Brain pericyte (primary cell): Measurements from ENCODE around the gene IGF2R.
"Not testable (repeated sequence)": the region's sequence is repeated elsewhere in the genome, so short reads cannot be mapped to it uniquely, and the experiment has no call there.

Experiments used
- DNase-seq: peaks from one replicate; pipeline ENCODE4 v3.0.0-alpha.2; 2012; ENCODE audit warnings: low read depth, low spot score

IGF2R gene

GRCh38 chr6:159996626-159997497, 28.0 kb downstream of the IGF2R start:
- DNase-seq, result no peak

GRCh38 chr6:159997498-159998101, 28.7 kb downstream of the IGF2R start:
- DNase-seq, result no peak

GRCh38 chr6:159998538-159998937, 29.7 kb downstream of the IGF2R start:
- DNase-seq, result no peak

- DNase-seq, result no peak
Measured at GRCh38 chr6:159999240-159999671, 30.4 kb downstream of the IGF2R start.

- DNase-seq, result no peak
Measured at GRCh38 chr6:160000280-160000704, 31.4 kb downstream of the IGF2R start.

GRCh38 chr6:160000893-160001427, 32.1 kb downstream of the IGF2R start:
- not testable (repeated sequence) for DNase-seq

GRCh38 chr6:160002882-160003281, 34.0 kb downstream of the IGF2R start:
- DNase-seq, result no peak

GRCh38 chr6:160004018-160004417, 35.1 kb downstream of the IGF2R start:
- no peak for DNase-seq

GRCh38 chr6:160004419-160005175, 35.7 kb downstream of the IGF2R start:
- no peak for DNase-seq

GRCh38 chr6:160005211-160005610, 36.3 kb downstream of the IGF2R start:
- DNase-seq, result no peak

- DNase-seq, result no peak
Measured at GRCh38 chr6:160005861-160006540, 37.1 kb downstream of the IGF2R start.

GRCh38 chr6:160007145-160007544, 38.3 kb downstream of the IGF2R start:
- no peak for DNase-seq

- no peak for DNase-seq
Measured at GRCh38 chr6:160007611-160008010, 38.7 kb downstream of the IGF2R start.

- peak; percentile 97 for DNase-seq
Measured at GRCh38 chr6:160010067-160010466, 41.2 kb downstream of the IGF2R start.

GRCh38 chr6:160013987-160014868, 45.3 kb downstream of the IGF2R start:
- no peak for DNase-seq

- DNase-seq, result no peak
Measured at GRCh38 chr6:160014869-160015182, 45.9 kb downstream of the IGF2R start.

GRCh38 chr6:160015778-160016684, 47.1 kb downstream of the IGF2R start:
- no peak for DNase-seq

GRCh38 chr6:160022101-160022500, 53.2 kb downstream of the IGF2R start:
- no peak for DNase-seq

- no peak for DNase-seq
Measured at GRCh38 chr6:160022793-160023192, 53.9 kb downstream of the IGF2R start.

- DNase-seq, result no peak
Measured at GRCh38 chr6:160024152-160024551, 55.3 kb downstream of the IGF2R start.
